Measurements from ENCODE around the gene PSMD1. TPM values are rescaled to one million over a fixed set of nuclear protein-coding genes. Genes with fewer than 3 reads are reported as not detected.
"Not testable (repeated sequence)": the region's sequence is repeated elsewhere in the genome, so short reads cannot be mapped to it uniquely, and the experiment has no call there.

The PSMD1 gene
- total RNA-seq, 1 donor: 40.3 TPM

DNA sequence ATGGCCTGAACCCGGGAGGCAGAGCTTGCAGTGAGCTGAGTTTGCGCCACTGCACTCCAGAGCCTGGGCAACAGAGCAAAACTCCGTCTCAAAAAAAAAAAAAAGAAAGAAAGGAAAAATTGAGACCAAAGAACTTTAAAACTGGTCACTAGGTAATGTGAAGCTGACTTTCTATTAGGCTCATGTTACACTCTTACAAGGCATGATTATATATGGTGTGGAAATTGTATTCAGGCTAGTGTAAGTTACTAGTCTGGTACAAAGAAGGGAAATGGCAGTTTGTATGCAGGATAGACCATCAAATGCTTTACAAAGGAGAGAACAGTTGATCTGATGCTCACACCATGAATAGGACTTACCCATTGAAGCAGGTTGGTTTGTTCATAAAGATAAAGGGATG is 106.3 kb downstream of the PSMD1 start:
- H3K4me1 ChIP-seq (ENCODE audit: insufficient read depth, low read length): peaks cover 5% of the 10 kb centered on the region
- no peaks in the 10 kb centered on the region for H3K27me3 ChIP-seq (ENCODE audit: insufficient read depth, low read length)
- H3K4me3 ChIP-seq (ENCODE audit: low read length): no peak overlapping the region
- no peaks in the 10 kb centered on the region for H3K9me3 ChIP-seq (ENCODE audit: low read depth, low read length)

DNA sequence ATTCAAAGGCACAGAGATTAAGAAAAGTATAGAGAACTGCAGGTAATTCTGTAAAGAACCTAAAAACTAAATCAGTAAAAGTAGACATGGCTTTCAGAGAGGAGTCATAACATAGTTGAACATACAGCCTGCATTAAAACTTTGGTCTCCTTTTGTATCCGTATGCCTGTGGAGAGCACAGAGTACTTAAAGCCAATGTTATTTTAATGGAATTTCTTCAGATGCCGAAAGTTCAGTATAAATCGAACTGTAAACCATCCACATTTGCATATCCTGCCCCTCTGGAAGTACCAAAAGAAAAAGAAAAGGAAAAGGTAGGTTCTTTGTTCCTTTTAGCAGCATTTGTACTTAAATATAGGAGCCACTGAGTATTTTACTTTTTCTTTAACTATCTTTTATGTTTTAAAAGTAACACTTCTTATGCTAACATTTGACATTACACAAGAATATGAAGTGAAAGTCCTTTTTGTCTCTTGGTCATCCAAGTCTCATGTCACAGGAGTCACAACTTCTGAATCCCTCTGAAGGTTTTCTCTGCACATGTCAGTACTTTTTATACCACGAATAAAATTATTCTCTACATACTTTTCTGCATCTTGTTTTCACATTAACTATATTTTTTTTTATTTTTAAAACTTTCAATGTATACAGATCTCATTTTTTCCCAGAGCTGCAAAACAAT is 106.9 kb downstream of the PSMD1 start:
- peaks cover 5% of the 10 kb centered on the region for H3K4me1 ChIP-seq (ENCODE audit: insufficient read depth, low read length)
- no peaks in the 10 kb centered on the region for H3K27me3 ChIP-seq (ENCODE audit: insufficient read depth, low read length)
- H3K4me3 ChIP-seq (ENCODE audit: low read length): no peak overlapping the region
- H3K9me3 ChIP-seq (ENCODE audit: low read depth, low read length): no peaks in the 10 kb centered on the region

- H3K27me3 ChIP-seq (ENCODE audit: insufficient read depth, low read length): no peaks in the 10 kb centered on the region
- no peak overlapping the region for H3K4me3 ChIP-seq (ENCODE audit: low read length)
- H3K9me3 ChIP-seq (ENCODE audit: low read depth, low read length): no peaks in the 10 kb centered on the region
- no peaks in the 10 kb centered on the region for H3K4me1 ChIP-seq (ENCODE audit: insufficient read depth, low read length)
Observed at GRCh38 chr2:231167745-231168459, 111.2 kb downstream of the PSMD1 start.

DNA sequence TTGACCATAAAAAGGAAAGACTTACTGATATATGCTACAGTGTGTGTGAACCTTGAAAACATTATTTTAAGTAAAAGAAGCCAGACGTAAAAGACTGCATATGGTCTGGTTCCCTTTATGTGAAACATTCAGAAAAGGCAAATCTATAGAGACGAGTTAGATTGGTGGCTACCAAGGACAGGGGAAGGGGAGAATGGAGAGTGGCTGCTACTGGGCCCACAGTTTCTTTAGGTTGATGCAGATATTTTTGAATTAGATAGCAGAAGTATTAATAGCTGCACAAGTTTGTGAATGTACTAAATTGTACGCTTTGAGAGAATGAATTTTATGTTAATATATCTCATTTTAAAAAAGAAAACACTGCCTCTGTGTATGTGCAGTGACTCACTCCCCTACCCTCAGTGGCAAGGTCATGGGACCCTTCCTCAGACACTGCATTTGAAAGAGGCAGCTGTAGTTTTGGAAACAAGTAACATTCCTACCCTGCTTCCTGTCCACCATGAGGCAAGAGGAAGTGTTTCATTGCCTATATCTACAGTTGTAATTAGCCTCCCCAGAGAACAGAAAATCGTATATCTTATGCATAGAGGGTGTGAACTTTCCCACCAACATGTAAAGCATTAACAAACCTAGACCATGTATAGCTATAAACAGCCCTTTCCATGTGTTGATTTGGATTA is 111.9 kb downstream of the PSMD1 start:
- no peak overlapping the region for H3K4me3 ChIP-seq (ENCODE audit: low read length)
- no peaks in the 10 kb centered on the region for H3K9me3 ChIP-seq (ENCODE audit: low read depth, low read length)
- H3K27me3 ChIP-seq (ENCODE audit: insufficient read depth, low read length): no peaks in the 10 kb centered on the region
- no peaks in the 10 kb centered on the region for H3K4me1 ChIP-seq (ENCODE audit: insufficient read depth, low read length)

DNA sequence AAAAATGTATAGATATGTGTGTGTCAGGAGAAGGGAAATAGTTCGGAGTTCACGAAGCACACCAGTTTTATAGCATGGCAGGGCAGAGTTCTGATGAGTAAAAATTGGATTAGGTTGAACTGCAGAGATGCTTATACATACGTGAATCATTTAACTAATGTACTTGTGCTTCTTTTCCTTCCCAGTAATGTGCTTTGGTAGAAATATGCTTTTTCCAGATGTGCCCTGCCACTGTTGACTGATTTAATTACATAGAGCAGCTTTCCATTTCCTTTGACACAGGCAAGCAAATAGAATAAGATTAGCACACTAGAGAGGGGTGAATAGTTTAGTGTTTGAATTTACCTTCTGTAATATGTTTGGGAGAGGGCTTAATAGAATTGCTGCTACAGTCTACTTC is 112.8 kb downstream of the PSMD1 start:
- no peaks in the 10 kb centered on the region for H3K9me3 ChIP-seq (ENCODE audit: low read depth, low read length)
- no peak overlapping the region for H3K4me3 ChIP-seq (ENCODE audit: low read length)
- H3K27me3 ChIP-seq (ENCODE audit: insufficient read depth, low read length): no peaks in the 10 kb centered on the region
- no peaks in the 10 kb centered on the region for H3K4me1 ChIP-seq (ENCODE audit: insufficient read depth, low read length)

DNA sequence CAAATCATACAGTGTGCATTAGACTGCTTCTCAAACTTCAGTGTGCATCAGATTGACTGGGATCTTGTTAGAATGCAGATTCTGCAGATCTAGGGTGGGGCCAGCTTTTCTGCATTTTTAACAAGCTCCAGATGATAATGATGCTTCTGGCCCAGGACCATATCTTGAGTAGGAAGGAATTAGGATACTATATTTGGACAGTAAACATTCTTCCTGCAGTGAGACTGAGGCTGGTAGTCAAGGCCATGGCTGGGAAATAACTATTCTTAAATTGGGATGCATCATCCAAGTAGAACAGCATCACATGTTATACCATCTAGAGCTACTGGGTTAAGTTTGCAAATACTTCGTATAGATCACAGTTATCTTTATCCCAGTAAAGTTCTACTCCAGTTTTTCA is 113.4 kb downstream of the PSMD1 start:
- Histone ChIP-seq H3K4me3 (ENCODE audit: low read length) (no peak overlapping the region), H3K9me3 (ENCODE audit: low read depth, low read length) (no peaks in the 10 kb centered on the region), H3K27me3 (ENCODE audit: insufficient read depth, low read length) (no peaks in the 10 kb centered on the region), H3K4me1 (ENCODE audit: insufficient read depth, low read length) (no peaks in the 10 kb centered on the region)

DNA sequence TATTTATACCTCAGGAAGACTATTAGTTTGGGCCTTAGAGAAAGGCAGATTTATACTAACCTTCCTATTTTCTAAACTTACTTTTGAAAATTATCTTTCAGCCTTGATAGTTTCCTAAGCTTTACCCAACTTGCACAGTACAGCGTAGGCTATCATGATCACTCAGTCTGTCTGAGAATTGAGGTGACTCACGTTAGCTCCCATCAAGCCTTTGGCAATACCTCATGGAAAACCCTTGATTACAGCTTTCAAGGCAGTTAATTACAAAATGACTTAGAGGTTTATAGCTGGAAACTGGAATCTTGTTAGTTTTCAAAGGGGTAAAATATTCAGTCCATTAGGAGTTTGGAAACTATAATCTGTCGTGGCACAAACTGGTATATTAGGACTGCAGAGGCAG is 115.4 kb downstream of the PSMD1 start:
- Histone ChIP-seq H3K9me3 (ENCODE audit: low read depth, low read length) (no peaks in the 10 kb centered on the region), H3K4me3 (ENCODE audit: low read length) (no peak overlapping the region), H3K27me3 (ENCODE audit: insufficient read depth, low read length) (no peaks in the 10 kb centered on the region), H3K4me1 (ENCODE audit: insufficient read depth, low read length) (no peaks in the 10 kb centered on the region)

GRCh38 chr2:231174211-231174651 is 117.6 kb downstream of the PSMD1 start:
- H3K27me3 ChIP-seq (ENCODE audit: insufficient read depth, low read length): no peaks in the 10 kb centered on the region
- H3K4me3 ChIP-seq (ENCODE audit: low read length): no peak overlapping the region
- H3K4me1 ChIP-seq (ENCODE audit: insufficient read depth, low read length): peaks cover 4% of the 10 kb centered on the region
- no peaks in the 10 kb centered on the region for H3K9me3 ChIP-seq (ENCODE audit: low read depth, low read length)

GRCh38 chr2:231176066-231176465 is 119.4 kb downstream of the PSMD1 start:
- H3K4me3 ChIP-seq (ENCODE audit: low read length): no peak overlapping the region
- peaks cover 22% of the 10 kb centered on the region for H3K4me1 ChIP-seq (ENCODE audit: insufficient read depth, low read length)
- no peaks in the 10 kb centered on the region for H3K9me3 ChIP-seq (ENCODE audit: low read depth, low read length)
- no peaks in the 10 kb centered on the region for H3K27me3 ChIP-seq (ENCODE audit: insufficient read depth, low read length)

GRCh38 chr2:231177156-231178025 is 120.7 kb downstream of the PSMD1 start:
- Histone ChIP-seq H3K9me3 (ENCODE audit: low read depth, low read length) (no peaks in the 10 kb centered on the region), H3K27me3 (ENCODE audit: insufficient read depth, low read length) (no peaks in the 10 kb centered on the region), H3K4me3 (ENCODE audit: low read length) (no peak overlapping the region), H3K4me1 (ENCODE audit: insufficient read depth, low read length) (peaks cover 35% of the 10 kb centered on the region)

DNA sequence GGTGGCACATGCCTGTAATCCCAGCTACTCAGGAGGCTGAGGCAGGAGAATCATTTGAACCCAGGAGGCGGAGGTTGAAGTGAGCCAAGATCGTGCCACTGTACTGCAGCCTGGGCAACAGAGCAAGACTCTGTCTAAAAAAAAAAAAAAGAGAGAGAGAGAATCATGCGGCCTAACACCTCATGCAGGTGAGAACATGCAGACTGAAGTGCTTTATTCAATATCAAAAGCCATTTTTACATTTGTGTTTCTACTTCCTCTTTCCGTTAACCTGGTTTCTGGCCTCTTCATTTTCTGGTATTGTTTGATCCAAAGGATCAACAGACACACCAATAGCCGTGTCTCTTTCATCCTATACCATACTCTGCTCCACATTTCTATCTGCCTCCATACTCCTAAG is 122.1 kb downstream of the PSMD1 start:
- not testable (repeated sequence) for H3K9me3 ChIP-seq (ENCODE audit: low read depth, low read length); H3K4me3 ChIP-seq (ENCODE audit: low read length); H3K27me3 ChIP-seq (ENCODE audit: insufficient read depth, low read length)
- H3K4me1 ChIP-seq (ENCODE audit: insufficient read depth, low read length): peaks cover 39% of the 10 kb centered on the region

GRCh38 chr2:231181860-231182512 is 125.3 kb downstream of the PSMD1 start:
- H3K4me1 ChIP-seq (ENCODE audit: insufficient read depth, low read length): peaks cover 39% of the 10 kb centered on the region
- no peaks in the 10 kb centered on the region for H3K9me3 ChIP-seq (ENCODE audit: low read depth, low read length)
- H3K4me3 ChIP-seq (ENCODE audit: low read length): no peak overlapping the region
- H3K27me3 ChIP-seq (ENCODE audit: insufficient read depth, low read length): no peaks in the 10 kb centered on the region

DNA sequence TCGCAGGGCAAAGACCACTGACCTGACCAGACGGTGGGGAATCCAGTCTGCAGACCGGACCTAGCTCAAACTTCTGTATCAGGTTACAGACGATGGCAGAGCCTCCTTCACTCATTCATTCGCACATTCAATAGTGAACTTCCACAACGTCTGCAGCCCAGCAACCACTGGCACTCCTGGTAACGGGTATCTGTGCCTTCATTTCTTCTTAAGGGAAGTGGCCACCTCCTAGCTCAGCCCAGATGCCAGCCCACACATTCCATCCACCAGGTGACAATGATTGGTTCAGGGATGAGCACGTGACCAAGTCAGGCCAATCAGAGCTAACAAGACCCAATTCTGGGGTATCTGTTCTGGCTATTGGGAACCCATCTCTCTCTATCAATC is 125.8 kb downstream of the PSMD1 start:
- Histone ChIP-seq H3K9me3 (ENCODE audit: low read depth, low read length) (no peaks in the 10 kb centered on the region), H3K4me3 (ENCODE audit: low read length) (no peak overlapping the region)

DNA sequence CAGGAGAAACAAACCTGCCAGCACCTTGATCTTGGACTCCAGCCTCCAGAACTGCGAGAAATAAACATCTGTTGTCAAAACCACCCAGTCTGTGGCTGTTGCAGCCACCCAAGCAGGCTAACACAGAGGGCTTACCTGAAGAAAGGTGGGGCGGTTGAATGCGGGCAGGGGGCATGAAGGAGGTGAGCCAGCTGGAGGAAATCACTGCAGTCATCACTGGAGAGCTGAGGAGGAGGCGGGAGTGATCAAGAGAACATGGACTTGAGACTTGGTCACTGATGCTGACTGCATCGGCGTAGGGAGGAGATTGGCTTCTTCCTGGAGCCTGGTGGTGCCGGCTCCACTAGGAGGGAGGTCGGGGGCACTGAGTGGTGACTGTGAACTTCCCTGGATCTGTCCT is 127.2 kb downstream of the PSMD1 start:
- peaks cover 38% of the 10 kb centered on the region for H3K4me1 ChIP-seq (ENCODE audit: insufficient read depth, low read length)
- no peaks in the 10 kb centered on the region for H3K27me3 ChIP-seq (ENCODE audit: insufficient read depth, low read length)
- no peak overlapping the region for H3K4me3 ChIP-seq (ENCODE audit: low read length)
- H3K9me3 ChIP-seq (ENCODE audit: low read depth, low read length): no peaks in the 10 kb centered on the region

More for the DNA sequence above, 125.8 kb downstream of the PSMD1 start:
- Histone ChIP-seq H3K27me3 (ENCODE audit: insufficient read depth, low read length) (no peaks in the 10 kb centered on the region), H3K4me1 (ENCODE audit: insufficient read depth, low read length) (peaks cover 39% of the 10 kb centered on the region)

All from mononuclear cell (primary cell).